ENCODE measurements around the gene AVPR2. TPM values are rescaled to one million over a fixed set of nuclear protein-coding genes. Genes with fewer than 3 reads are reported as not detected.

AVPR2 gene
- total RNA-seq, 2 donors from 2014 or later, result 3.7 to 3.8 TPM

DNA sequence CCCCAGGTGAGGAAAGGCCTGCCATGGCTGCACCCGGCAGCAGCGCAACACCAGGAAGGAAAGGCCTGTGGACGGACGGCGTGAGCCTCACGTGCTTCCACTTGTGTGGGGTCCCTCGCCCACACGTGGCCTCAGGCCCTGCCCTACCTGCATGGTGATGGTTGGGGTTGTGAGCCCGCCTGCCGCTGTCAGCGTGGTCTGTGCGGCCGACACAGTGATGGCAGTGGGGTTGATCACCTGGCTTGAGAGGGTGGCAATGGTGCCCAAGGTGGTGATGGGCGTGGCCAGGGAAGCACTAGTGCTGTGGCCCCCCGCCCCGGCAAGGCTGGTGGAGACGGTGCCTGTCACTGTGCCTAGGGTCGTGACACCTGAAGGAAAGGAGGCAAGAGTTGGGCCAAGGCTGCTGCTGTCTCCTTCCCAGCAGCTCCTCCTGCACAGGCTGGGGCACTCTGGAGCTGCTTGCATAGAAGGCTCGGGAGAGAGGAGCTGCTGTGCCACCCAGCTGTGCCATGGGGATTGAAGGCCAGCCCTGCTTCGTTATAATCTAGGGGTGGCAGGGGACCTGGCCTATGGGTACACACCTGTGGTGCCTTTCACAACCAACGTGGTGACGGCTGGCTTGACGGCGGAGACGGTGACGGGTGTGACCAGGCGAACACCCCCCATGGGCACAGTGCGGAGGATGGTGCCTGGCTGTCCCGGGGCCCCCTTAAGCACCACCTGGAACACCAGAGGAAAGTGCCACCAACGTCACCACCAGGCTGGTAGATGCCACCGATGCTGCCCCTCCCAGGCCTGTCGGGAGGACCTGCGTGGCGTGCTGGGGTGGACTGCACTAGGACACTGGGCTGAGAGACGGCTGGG, 51.8 kb downstream of the AVPR2 start:
- intact Hi-C loops (cut with DNase I), result loop anchor here (5.0 to 10.0 kb wide), 2 partner anchors 194 to 1001 kb away; partner anchors contain the start of gene PLXNB3 (in 1 of the 2)
- ATAC-seq, result no peak
- DNase-seq, result no peak

Other genes starting within 250 kb of the AVPR2 start
- 10 to 100 TPM in 1 of 2 donors, 1 to 10 TPM in 1; 9.7 to 14.6 TPM for gene PNCK, start 230.9 kb upstream of the AVPR2 start, total RNA-seq
- gene SLC6A8, start 216.7 kb upstream of the AVPR2 start, total RNA-seq, result 100 to 1,000 TPM; 107 to 134 TPM
- gene BCAP31, start 180.3 kb upstream of the AVPR2 start, total RNA-seq, result 100 to 1,000 TPM; 123 to 159 TPM
- gene ABCD1, start 179.8 kb upstream of the AVPR2 start, total RNA-seq, result 10 to 100 TPM; 11.5 to 15.0 TPM
- gene PLXNB3, start 140.4 kb upstream of the AVPR2 start, total RNA-seq, result 1 to 10 TPM; 5.9 to 7.1 TPM
- 10 to 100 TPM; 24.1 to 25.8 TPM for gene SRPK3, start 123.6 kb upstream of the AVPR2 start, total RNA-seq
- gene IDH3G, start 110.3 kb upstream of the AVPR2 start, total RNA-seq, result 10 to 100 TPM; 56.4 to 68.4 TPM
- gene SSR4, start 110.0 kb upstream of the AVPR2 start, total RNA-seq, result 100 to 1,000 TPM; 180 to 183 TPM
- gene PDZD4, start 74.1 kb upstream of the AVPR2 start, total RNA-seq, result 1 to 10 TPM; 4.0 to 4.3 TPM
- 1 to 10 TPM; 4.3 to 9.2 TPM for gene L1CAM, start 18.5 kb upstream of the AVPR2 start, total RNA-seq
- 10 to 100 TPM; 19.3 to 20.4 TPM for gene ARHGAP4, start 21.6 kb downstream of the AVPR2 start, total RNA-seq
- gene NAA10, start 30.4 kb downstream of the AVPR2 start, total RNA-seq, result 10 to 100 TPM; 67.4 to 81.4 TPM
- gene RENBP, start 40.0 kb downstream of the AVPR2 start, total RNA-seq, result 10 to 100 TPM; 14.7 to 14.8 TPM
- gene HCFC1, start 67.1 kb downstream of the AVPR2 start, total RNA-seq, result 10 to 100 TPM; 30.4 to 35.7 TPM
- 1 to 10 TPM; 7.7 to 9.2 TPM for gene TMEM187, start 68.1 kb downstream of the AVPR2 start, total RNA-seq
- gene IRAK1, start 115.2 kb downstream of the AVPR2 start, total RNA-seq, result 10 to 100 TPM; 47.2 to 58.6 TPM
- 10 to 100 TPM; 35.4 to 42.4 TPM for gene MECP2, start 193.0 kb downstream of the AVPR2 start, total RNA-seq
- gene OPN1LW, start 239.6 kb downstream of the AVPR2 start, total RNA-seq, result not detected